ENCODE measurements around the gene SFTPB.
A peak's percentile ranks its signal among the peaks of the same experiment; 100 is the strongest.
"Not testable (repeated sequence)": the region's sequence is repeated elsewhere in the genome, so short reads cannot be mapped to it uniquely, and the experiment has no call there.

Gene SFTPB

GRCh38 chr2:85668009-85668856, at the start of gene SFTPB:
TSS of gene SFTPB (minus strand) at chr2:85668199. CDS start at chr2:85668183, 16 bp downstream.
- peak; percentile 46 for DNase-seq

GRCh38 chr2:85717308-85718008, 49.5 kb upstream of the SFTPB start:
- DNase-seq, result peak; percentile 89

GRCh38 chr2:85716346-85716914, 48.4 kb upstream of the SFTPB start:
- DNase-seq, result no peak

- DNase-seq, result no peak
These were observed 46.8 kb upstream of the SFTPB start for GRCh38 chr2:85714841-85715240.

GRCh38 chr2:85714421-85714820, 46.4 kb upstream of the SFTPB start:
- DNase-seq, result not testable (repeated sequence)

- no peak for DNase-seq
These were observed 45.8 kb upstream of the SFTPB start for GRCh38 chr2:85713836-85714235.

GRCh38 chr2:85712849-85713612, 45.0 kb upstream of the SFTPB start:
- no peak for DNase-seq

GRCh38 chr2:85712336-85712735, 44.3 kb upstream of the SFTPB start:
- DNase-seq, result no peak

- no peak for DNase-seq
These were observed 43.6 kb upstream of the SFTPB start for GRCh38 chr2:85711578-85712060.

- no peak for DNase-seq
These were observed 42.9 kb upstream of the SFTPB start for GRCh38 chr2:85710687-85711577.

- DNase-seq, result peak; percentile 50
These were observed 41.4 kb upstream of the SFTPB start for GRCh38 chr2:85709401-85709811.

- DNase-seq, result no peak
These were observed 40.6 kb upstream of the SFTPB start for GRCh38 chr2:85708641-85709040.

- peak; percentile 83 for DNase-seq
These were observed 39.3 kb upstream of the SFTPB start for GRCh38 chr2:85707304-85707703.

GRCh38 chr2:85706599-85707296, 38.7 kb upstream of the SFTPB start:
- DNase-seq, result no peak

GRCh38 chr2:85706063-85706462, 38.1 kb upstream of the SFTPB start:
- no peak for DNase-seq

GRCh38 chr2:85705680-85706039, 37.7 kb upstream of the SFTPB start:
- DNase-seq, result peak; percentile 76

GRCh38 chr2:85704800-85705679, 37.0 kb upstream of the SFTPB start:
- no peak for DNase-seq

GRCh38 chr2:85704038-85704437, 36.0 kb upstream of the SFTPB start:
- no peak for DNase-seq

- no peak for DNase-seq
These were observed 35.3 kb upstream of the SFTPB start for GRCh38 chr2:85703329-85703728.

- no peak for DNase-seq
These were observed 34.8 kb upstream of the SFTPB start for GRCh38 chr2:85702800-85703199.

Data from fibroblast of skin of right biceps (primary cell).